Mesenchymal stem cell (in vitro differentiated cells and primary cell): ENCODE results near the gene CEP192.

ENCODE experiments used
- DNase-seq: peaks from one replicate; pipeline ENCODE4 v3.0.0-alpha.2; 2013
- H2AFZ ChIP-seq: one replicate; pipeline ENCODE4 v1.6.1; 2013; ENCODE audit warnings: low read depth, mild to moderate bottlenecking, control low read depth, inconsistent platforms, low read length, moderate library complexity
- H2AK5ac ChIP-seq: 2 replicates; pipeline ENCODE4 v1.6.1; 2013; ENCODE audit warnings: low read length, moderate library complexity, mild to moderate bottlenecking, inconsistent platforms; ENCODE audit not compliant: severe bottlenecking
- H2BK120ac ChIP-seq: one replicate; pipeline ENCODE4 v1.6.1; 2013; ENCODE audit warnings: low read depth, mild to moderate bottlenecking, inconsistent platforms, low read length, moderate library complexity
- H2BK12ac ChIP-seq, 2 experiments: one replicate each; pipeline ENCODE4 v1.6.1; 2013; ENCODE audit warnings: inconsistent platforms in 2 of 2, low read length in 2 of 2, mild to moderate bottlenecking in 2 of 2, moderate library complexity in 2 of 2, control low read depth in 1 of 2
- H2BK15ac ChIP-seq: one replicate; pipeline ENCODE4 v1.6.1; 2013; ENCODE audit warnings: mild to moderate bottlenecking, low read depth, inconsistent platforms; ENCODE audit not compliant: poor library complexity, severe bottlenecking
- H2BK5ac ChIP-seq: 2 replicates; pipeline ENCODE4 v1.6.1; 2013; ENCODE audit warnings: low read depth, mild to moderate bottlenecking, low read length, control low read depth, inconsistent platforms; ENCODE audit not compliant: poor library complexity, severe bottlenecking
- H3K14ac ChIP-seq, 2 experiments: one replicate each; pipeline ENCODE4 v1.6.1; 2013; ENCODE audit warnings: inconsistent platforms in 2 of 2, low read length in 2 of 2, control low read depth in 1 of 2, mild to moderate bottlenecking in 1 of 2, moderate library complexity in 1 of 2
- H3K18ac ChIP-seq, 2 experiments: one replicate each; pipeline ENCODE4 v1.6.1; 2013; ENCODE audit warnings: inconsistent platforms in 2 of 2, low read length in 2 of 2, control low read depth in 1 of 2, low read depth in 1 of 2, mild to moderate bottlenecking in 1 of 2
- H3K23ac ChIP-seq, 2 experiments: one replicate each; pipeline ENCODE4 v1.6.1; 2013; ENCODE audit warnings: inconsistent platforms in 2 of 2, low read length in 2 of 2, mild to moderate bottlenecking in 2 of 2, moderate library complexity in 2 of 2, control low read depth in 1 of 2
- H3K27ac ChIP-seq: 2 replicates; pipeline ENCODE4 v1.5.1; 2013; ENCODE audit warnings: mild to moderate bottlenecking, moderate library complexity, low read length, control low read depth, inconsistent platforms; ENCODE audit not compliant: poor library complexity, severe bottlenecking
- H3K27me3 ChIP-seq, 2 experiments: 2 replicates each; pipeline versions ENCODE4 v1.6.1 to v1.7.0; 2013; ENCODE audit warnings: low read length in 2 of 2, mild to moderate bottlenecking in 2 of 2, moderate library complexity in 2 of 2, control low read depth in 1 of 2, inconsistent platforms in 1 of 2; ENCODE audit not compliant: control insufficient read depth in 1 of 2, insufficient read depth in 1 of 2
- H3K36me3 ChIP-seq, 2 experiments: 2 replicates each; pipeline versions ENCODE4 v1.6.1 to v1.7.0; 2013; ENCODE audit warnings: low read length in 2 of 2, control low read depth in 1 of 2, inconsistent platforms in 1 of 2, low read depth in 1 of 2, mild to moderate bottlenecking in 1 of 2; ENCODE audit not compliant: insufficient read depth in 2 of 2, control insufficient read depth in 1 of 2
- H3K4ac ChIP-seq, 2 experiments: one replicate each; pipeline ENCODE4 v1.6.1; 2013; ENCODE audit warnings: inconsistent platforms in 2 of 2, low read length in 2 of 2, mild to moderate bottlenecking in 2 of 2, moderate library complexity in 2 of 2, control low read depth in 1 of 2, low read depth in 1 of 2
- H3K4me1 ChIP-seq: 2 replicates; pipeline ENCODE4 v1.6.1; 2013; ENCODE audit warnings: low read depth, low read length, control low read depth; ENCODE audit not compliant: control insufficient read depth, insufficient read depth
- H3K4me2 ChIP-seq: 2 replicates; pipeline ENCODE4 v1.6.1; 2013; ENCODE audit warnings: low read length, mild to moderate bottlenecking, inconsistent platforms; ENCODE audit not compliant: poor library complexity, severe bottlenecking
- H3K4me3 ChIP-seq, 2 experiments: 2 replicates each; pipeline versions ENCODE4 v1.5.1 to v1.7.0; 2013; ENCODE audit warnings: low read length in 2 of 2, mild to moderate bottlenecking in 2 of 2, control low read depth in 1 of 2, low read depth in 1 of 2; ENCODE audit not compliant: insufficient read depth in 1 of 2
- H3K79me1 ChIP-seq: replicated peaks from 2 replicates; pipeline ENCODE4 v1.6.1; 2013; ENCODE audit warnings: mild to moderate bottlenecking, control low read depth, low read length, inconsistent platforms; ENCODE audit not compliant: poor library complexity, severe bottlenecking
- H3K9ac ChIP-seq: 2 replicates; pipeline ENCODE4 v1.7.0; 2013; ENCODE audit warnings: mild to moderate bottlenecking, low read length, moderate library complexity
- H3K9me3 ChIP-seq: 2 replicates; pipeline ENCODE4 v1.7.0; 2013; ENCODE audit warnings: mild to moderate bottlenecking, low read length; ENCODE audit not compliant: control insufficient read depth
- H4K8ac ChIP-seq: one replicate; pipeline ENCODE4 v1.6.1; 2013; ENCODE audit warnings: inconsistent platforms, mild to moderate bottlenecking, low read length, moderate library complexity
- H4K91ac ChIP-seq: one replicate; pipeline ENCODE4 v1.6.1; 2013; ENCODE audit warnings: mild to moderate bottlenecking, low read length, inconsistent platforms
- WGBS: methylation state at CpG from one replicate; pipeline ENCODE4 v1.1.7; 2013; ENCODE audit warnings: mixed read lengths; 5-methylcytosine and 5-hydroxymethylcytosine counted together

Gene CEP192

GRCh38 chr18:13003466-13003896 lies 12.3 kb downstream of the CEP192 start:
- Histone ChIP-seq H3K4me1 (peaks cover 4% of the 10 kb centered on the region), H2BK5ac (no peak overlapping the region), H3K23ac (no peak overlapping the region), H4K91ac (no peak overlapping the region), H3K14ac (no peak overlapping the region), H4K8ac (no peak overlapping the region), H3K4ac (no peak overlapping the region), H2BK12ac (no peak overlapping the region), H3K36me3 (peaks cover 12 to 41% of the 10 kb centered on the region in 2 experiments), H2AFZ (no peak overlapping the region), H3K9ac (peak overlapping the region; percentile 5), H3K27me3 (no peaks in the 10 kb centered on the region), H3K9me3 (no peaks in the 10 kb centered on the region), H3K79me1 (peaks cover 40% of the 10 kb centered on the region), H2BK15ac (no peak overlapping the region), H3K27ac (no peak overlapping the region), H3K4me2 (no peak overlapping the region), H3K4me3 (no peak overlapping the region), H2AK5ac (no peak overlapping the region), H3K18ac (no peak overlapping the region), H2BK120ac (no peak overlapping the region)
- peak; percentile 82 for DNase-seq
- WGBS: 67% methylated on average over 7 of the region's 7 CpGs

GRCh38 chr18:13004396-13004795 lies 13.2 kb downstream of the CEP192 start:
- no peak overlapping the region for H2BK15ac ChIP-seq

DNA sequence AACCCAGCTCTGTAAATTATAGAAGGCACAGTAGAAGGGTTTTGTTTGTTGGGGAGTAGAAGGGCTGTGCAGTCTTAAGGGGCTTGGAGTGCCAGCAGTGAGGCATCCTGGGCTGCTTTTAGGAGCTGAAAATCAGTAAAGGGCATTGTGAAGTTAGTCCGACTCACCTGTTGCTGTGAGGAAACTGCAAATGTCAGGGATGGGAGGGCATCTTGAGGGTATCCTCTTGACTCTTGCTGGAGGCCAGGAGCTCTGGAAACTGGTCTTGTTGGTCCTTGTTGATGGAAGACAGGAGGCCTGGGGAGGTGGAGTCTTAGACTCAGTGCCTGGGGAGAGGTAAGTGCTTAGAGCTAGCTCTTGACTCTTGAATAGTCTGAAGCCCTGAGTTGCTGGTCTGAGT lies 14.1 kb downstream of the CEP192 start:
- Histone ChIP-seq H4K91ac (no peak overlapping the region), H2AK5ac (no peak overlapping the region), H3K36me3 (peaks cover 22 to 53% of the 10 kb centered on the region in 2 experiments), H3K4me3 (no peak overlapping the region), H3K18ac (no peak overlapping the region), H3K14ac (no peak overlapping the region), H4K8ac (no peak overlapping the region), H3K23ac (no peak overlapping the region), H3K4me1 (peaks cover 4% of the 10 kb centered on the region), H3K9ac (no peak overlapping the region), H3K9me3 (no peaks in the 10 kb centered on the region), H3K4me2 (no peak overlapping the region), H2BK120ac (no peak overlapping the region), H3K27ac (no peak overlapping the region), H2BK5ac (no peak overlapping the region), H2BK15ac (no peak overlapping the region), H2AFZ (no peak overlapping the region), H2BK12ac (peak overlapping the region in 1 of 2 experiments; percentile 30), H3K27me3 (no peaks in the 10 kb centered on the region), H3K4ac (no peak overlapping the region), H3K79me1 (peaks cover 41% of the 10 kb centered on the region)
- 100% methylated on average over 1 of the region's 1 CpG for WGBS
- DNase-seq: no peak

More at GRCh38 chr18:13004396-13004795, 13.2 kb downstream of the CEP192 start:
- Histone ChIP-seq H3K9ac (no peak overlapping the region), H2BK5ac (no peak overlapping the region), H3K27ac (no peak overlapping the region), H2BK120ac (no peak overlapping the region), H3K36me3 (peaks cover 18 to 49% of the 10 kb centered on the region in 2 experiments), H3K4me1 (peaks cover 4% of the 10 kb centered on the region), H3K27me3 (no peaks in the 10 kb centered on the region), H3K23ac (no peak overlapping the region), H4K8ac (no peak overlapping the region), H2BK12ac (no peak overlapping the region), H3K9me3 (no peaks in the 10 kb centered on the region), H4K91ac (no peak overlapping the region), H2AK5ac (no peak overlapping the region), H2AFZ (no peak overlapping the region), H3K14ac (no peak overlapping the region), H3K4me3 (no peak overlapping the region), H3K4me2 (no peak overlapping the region), H3K79me1 (peaks cover 41% of the 10 kb centered on the region), H3K18ac (no peak overlapping the region), H3K4ac (no peak overlapping the region)
- DNase-seq: no peak
- WGBS: 98% methylated on average over 8 of the region's 8 CpGs

DNA sequence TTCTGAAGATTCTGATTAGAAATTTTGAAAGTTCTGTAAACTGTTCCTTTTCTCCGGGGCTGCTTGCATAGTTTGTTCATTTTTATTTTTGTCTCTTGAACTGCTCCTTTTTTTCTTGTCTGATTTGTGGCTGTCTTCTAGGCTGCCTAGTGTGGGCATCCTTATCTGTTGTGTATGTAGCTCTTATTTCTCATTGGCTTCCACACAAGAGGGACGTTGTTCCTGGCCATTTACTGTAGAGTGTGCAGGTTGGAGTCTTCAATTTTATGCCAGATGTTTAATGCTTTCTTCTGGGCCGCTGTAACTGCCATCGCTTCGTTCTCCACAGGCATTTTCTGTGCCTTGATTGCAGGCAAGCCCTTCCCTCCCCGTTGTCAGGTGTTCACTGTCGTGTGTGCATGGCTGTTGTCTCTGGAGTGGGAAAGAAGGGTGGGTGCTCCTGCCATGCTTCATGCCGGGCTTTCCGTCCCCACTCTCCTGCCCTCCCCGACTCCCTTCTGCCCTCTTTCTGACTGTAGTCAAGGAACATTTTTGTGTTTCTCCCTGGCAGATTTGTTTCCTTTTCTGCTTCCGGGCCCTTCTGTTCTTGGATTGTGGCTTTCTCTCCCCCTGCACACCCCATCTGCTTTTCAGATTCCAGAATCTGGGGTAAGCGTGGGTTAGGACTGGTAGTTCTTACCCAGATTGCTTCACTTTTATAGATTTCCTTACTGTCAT lies 15.5 kb downstream of the CEP192 start:
- no peak overlapping the region for H3K18ac ChIP-seq
- H3K79me1 ChIP-seq: peaks cover 40% of the 10 kb centered on the region
- no peak overlapping the region for H3K27ac ChIP-seq
- H2BK15ac ChIP-seq: no peak overlapping the region
- H3K4me2 ChIP-seq: no peak overlapping the region
- no peak overlapping the region for H3K4ac ChIP-seq
- no peak overlapping the region for H2BK12ac ChIP-seq
- H4K8ac ChIP-seq: no peak overlapping the region
- no peak for DNase-seq
- no peak overlapping the region for H2BK5ac ChIP-seq
- no peak overlapping the region for H3K14ac ChIP-seq
- H3K9me3 ChIP-seq: no peaks in the 10 kb centered on the region
- H3K23ac ChIP-seq: no peak overlapping the region
- H2AK5ac ChIP-seq: no peak overlapping the region
- H4K91ac ChIP-seq: no peak overlapping the region
- H3K27me3 ChIP-seq: no peaks in the 10 kb centered on the region
- H3K4me1 ChIP-seq: peaks cover 4% of the 10 kb centered on the region
- H3K36me3 ChIP-seq: peaks cover 25 to 47% of the 10 kb centered on the region in 2 experiments
- no peak overlapping the region for H3K4me3 ChIP-seq
- H2AFZ ChIP-seq: no peak overlapping the region
- 95% methylated on average over 11 of the region's 12 CpGs for WGBS
- H2BK120ac ChIP-seq: no peak overlapping the region
- H3K9ac ChIP-seq: no peak overlapping the region
